ENCODE measurements around the gene GBGT1.
"Not testable (repeated sequence)": the region's sequence is repeated elsewhere in the genome, so short reads cannot be mapped to it uniquely, and the experiment has no call there.

- not testable (repeated sequence) for TF ChIP-seq EZH2 (IDR thresholded peaks at IDR 0.05); POLR2AphosphoS5 (IDR thresholded peaks at IDR 0.05; ENCODE audit: borderline replicate concordance, low read depth, low read length); FOXP2 (optimal IDR thresholded peaks at IDR 0.05; ENCODE audit: control extremely low read depth, extremely low read length, insufficient read depth)
These were observed 41.8 kb upstream of the GBGT1 start for GRCh38 chr9:133205481-133205887.
